ENCODE data around the gene SLAMF7.
"Not testable (repeated sequence)": the region's sequence is repeated elsewhere in the genome, so short reads cannot be mapped to it uniquely, and the experiment has no call there.

SLAMF7 gene

GRCh38 chr1:160778976-160779375 lies 39.9 kb downstream of the SLAMF7 start:
- no peak for DNase-seq

GRCh38 chr1:160779626-160780397 lies 40.8 kb downstream of the SLAMF7 start:
- no peak for DNase-seq

DNA sequence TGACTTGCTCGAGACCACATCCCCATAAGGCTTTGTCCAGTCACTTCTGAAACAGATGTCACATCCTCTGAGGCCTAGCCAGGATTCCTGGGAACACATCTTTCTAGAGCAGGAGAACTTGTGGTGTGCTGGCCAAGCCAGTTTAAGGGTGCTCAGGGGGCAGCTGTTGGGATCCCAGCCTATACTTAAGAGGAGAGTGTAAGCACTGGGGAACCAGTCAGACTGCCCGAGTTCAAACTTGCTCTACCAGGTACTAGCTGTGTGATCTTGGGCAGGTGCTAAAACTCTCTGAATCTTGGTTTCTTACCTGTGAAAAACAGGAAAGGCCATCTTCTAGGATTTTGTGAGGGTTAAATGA lies 41.3 kb downstream of the SLAMF7 start:
- DNase-seq = no peak

- no peak for DNase-seq
Observed at GRCh38 chr1:160781186-160781766, 42.2 kb downstream of the SLAMF7 start.

DNA sequence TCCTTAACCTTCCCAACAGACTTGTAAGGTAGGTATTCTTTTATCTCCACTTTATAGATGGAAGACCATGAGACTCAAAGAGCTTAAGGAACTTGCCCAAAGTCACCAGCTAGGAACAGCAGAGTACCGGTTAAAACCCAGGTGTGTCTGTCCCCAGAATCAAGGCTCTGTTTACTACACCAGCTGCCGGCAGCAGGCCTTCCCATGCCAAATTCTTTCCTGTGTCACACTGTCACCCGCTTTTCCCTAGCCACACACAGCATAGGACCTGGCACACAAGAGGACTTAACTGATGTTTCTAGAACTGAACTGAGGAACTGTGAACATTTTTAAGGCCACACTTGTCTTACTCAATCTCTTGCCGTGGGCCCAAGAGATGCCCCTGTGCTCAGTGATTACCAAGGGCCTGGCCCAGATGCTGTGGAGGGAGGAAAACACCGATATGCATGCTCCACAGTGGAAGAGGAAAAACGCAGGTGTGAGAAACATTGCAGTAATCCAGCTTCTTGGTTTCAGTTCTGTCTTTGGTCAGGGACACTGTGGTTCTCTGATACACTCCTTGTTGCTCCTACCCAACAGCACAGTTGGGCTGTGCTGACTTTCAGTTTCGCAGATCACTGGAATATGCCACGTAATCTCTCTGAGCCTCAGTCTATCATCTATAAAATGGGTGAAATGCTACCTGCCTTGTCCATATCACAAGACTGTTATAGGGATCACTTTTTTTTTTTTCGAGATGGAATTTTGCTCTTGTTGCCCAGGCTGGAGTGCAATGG lies 43.1 kb downstream of the SLAMF7 start:
- no peak for DNase-seq

- DNase-seq = not testable (repeated sequence)
Observed at GRCh38 chr1:160782988-160783765, 44.1 kb downstream of the SLAMF7 start.

GRCh38 chr1:160789051-160789701 lies 50.1 kb downstream of the SLAMF7 start:
- DNase-seq = no peak

DNA sequence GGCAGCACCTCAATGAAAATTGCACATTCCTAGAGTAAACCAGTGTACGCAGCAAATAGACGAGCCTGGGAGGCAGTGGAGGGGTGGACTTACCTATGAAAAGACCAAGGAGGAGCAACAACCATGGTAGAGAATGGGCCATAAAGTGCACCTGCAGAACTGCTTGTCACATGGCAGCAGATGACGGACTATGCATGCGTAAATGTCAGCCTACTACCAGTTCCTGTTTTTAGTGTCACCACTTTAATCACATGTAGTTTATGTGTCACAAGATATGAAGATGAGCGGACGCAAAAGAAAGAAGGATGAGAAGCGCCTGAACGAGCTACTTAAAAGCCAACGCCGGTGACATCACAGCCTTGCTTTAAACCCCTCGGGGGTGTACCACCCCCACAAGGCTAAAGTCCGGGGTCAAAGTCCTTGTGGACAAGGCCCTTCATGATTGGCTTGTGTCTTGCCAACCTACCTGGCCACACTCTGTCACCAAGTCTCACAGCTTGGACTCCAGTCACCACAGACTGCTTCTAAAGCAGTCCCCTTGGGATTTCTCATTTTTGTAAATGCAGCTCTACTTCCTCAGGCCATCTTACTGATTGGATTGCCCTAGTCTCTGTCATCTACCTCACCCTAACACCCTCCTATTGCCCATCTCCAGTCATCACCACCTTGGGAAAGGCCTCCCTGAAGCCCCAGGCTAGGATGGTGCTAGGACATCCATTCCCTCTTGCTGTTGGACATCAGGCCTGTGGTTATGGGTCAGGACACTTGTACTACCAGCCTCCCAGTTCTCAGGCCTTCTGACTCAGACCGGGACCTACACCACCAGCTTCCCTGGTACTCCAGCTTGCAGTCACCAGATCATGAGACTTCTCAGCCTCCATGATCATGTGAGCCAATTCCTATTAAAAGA lies 50.9 kb downstream of the SLAMF7 start:
- no peak for DNase-seq

- DNase-seq = no peak
Observed at GRCh38 chr1:160794376-160794775, 55.3 kb downstream of the SLAMF7 start.

DNA sequence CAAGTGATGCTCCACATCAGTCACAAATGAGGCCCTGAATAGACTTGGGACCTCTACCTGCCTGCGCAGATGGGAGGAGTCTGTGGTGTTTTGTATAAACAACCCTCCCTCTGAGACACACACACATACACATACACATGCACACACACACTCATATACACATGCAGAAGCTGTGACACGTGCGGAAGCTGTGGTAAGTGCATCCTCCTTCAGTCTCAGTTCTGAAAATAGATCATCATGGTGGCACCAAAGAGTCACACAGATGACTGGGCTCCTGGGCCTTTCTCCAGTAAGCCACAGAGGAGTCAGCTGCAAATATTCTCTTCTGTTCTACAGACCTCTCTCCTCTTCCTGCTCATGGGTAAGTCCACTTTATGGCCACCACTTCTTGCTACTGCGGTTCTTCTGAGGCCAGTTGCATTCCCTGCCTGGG lies 56.9 kb downstream of the SLAMF7 start, which contains the start of gene LY9:
TSS of gene LY9 (plus strand) at position 224 of the 433 bp plus-strand sequence. CDS start at position 238, 14 bp downstream.
- no peak for DNase-seq

- DNase-seq = no peak
Observed at GRCh38 chr1:160797271-160797709, 58.2 kb downstream of the SLAMF7 start.

GRCh38 chr1:160797861-160798273 lies 58.8 kb downstream of the SLAMF7 start:
- DNase-seq = no peak

DNA sequence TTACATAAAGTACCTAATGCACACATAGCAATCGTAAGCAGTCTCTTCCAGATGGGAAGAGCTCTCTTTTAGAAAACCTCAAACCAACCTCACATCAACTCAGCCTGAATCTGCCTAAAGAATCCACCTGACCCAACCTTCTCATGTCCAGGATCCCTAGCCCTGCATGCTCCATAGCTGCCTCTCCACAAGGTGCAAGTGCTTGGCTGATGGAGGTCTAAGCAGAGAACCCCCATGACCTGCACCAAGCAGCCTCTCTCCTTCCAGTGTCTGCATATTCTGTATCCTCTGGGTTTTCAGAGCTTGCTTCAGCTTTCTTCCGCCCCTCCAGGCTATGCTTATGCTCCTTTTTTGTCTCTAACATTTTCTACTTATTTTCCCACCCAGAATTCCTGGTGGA lies 59.4 kb downstream of the SLAMF7 start:
- DNase-seq = no peak

GRCh38 chr1:160799641-160800040 lies 60.6 kb downstream of the SLAMF7 start:
- DNase-seq = no peak

- no peak for DNase-seq
Observed at GRCh38 chr1:160800142-160800541, 61.1 kb downstream of the SLAMF7 start.

GRCh38 chr1:160800645-160801408 lies 61.8 kb downstream of the SLAMF7 start:
- no peak for DNase-seq

GRCh38 chr1:160801836-160802580 lies 63.0 kb downstream of the SLAMF7 start:
- DNase-seq = no peak

All from NCI-H1105 (cell line).